Mucosa of descending colon (tissue), 3 donors: Measurements from ENCODE around the gene POU2AF3. TPM values are rescaled to one million over a fixed set of nuclear protein-coding genes. Genes with fewer than 3 reads are reported as not detected.

Experiments
- ATAC-seq: fragments of 200-7000 bp; cut with Tn5 transposase; one replicate; pipeline ENCODE4 v1.9.1; 2020; ENCODE audit warnings: mild to moderate bottlenecking, moderate library complexity
- DNase-seq, 3 donors: peaks; one replicate each; pipeline ENCODE4 v3.0.0-alpha.2; 2020
- H3K36me3 ChIP-seq: fragments of 200-600 bp; one replicate; pipeline ENCODE4 v1.8.0; 2021; ENCODE audit warnings: low read depth, mild to moderate bottlenecking
- H3K4me1 ChIP-seq: fragments of 200-600 bp; one replicate; pipeline ENCODE4 v1.8.0; 2021; ENCODE audit warnings: low read depth, mild to moderate bottlenecking
- H3K4me3 ChIP-seq: fragments of 200-600 bp; one replicate; pipeline ENCODE4 v1.8.0; 2021; ENCODE audit warnings: mild to moderate bottlenecking
- H3K9me3 ChIP-seq: fragments of 200-600 bp; one replicate; pipeline ENCODE4 v1.8.0; 2021; ENCODE audit warnings: mild to moderate bottlenecking
- CTCF ChIP-seq: fragments of 200-600 bp; IDR thresholded peaks from one replicate; pipeline ENCODE4 v1.8.0; 2022; ENCODE audit warnings: antibody characterized with exemption, mild to moderate bottlenecking
- intact Hi-C, 2 donors: fragments of 100-400 bp; cut with DNase I in 1 of 2; cut with micrococcal nuclease in 1 of 2; formaldehyde crosslinking; loops; one replicate each; pipeline versions ENCODE4 v1.11.0 to v1.11.1; 2022; cut with DNase I, micrococcal nuclease
- total RNA-seq, 3 donors: library from RNA; stranded (reverse); fragmentation: NEBNext Ultra II Directional in 2 of 3; extraction: Animal tissue kit (Norgen Biotek cat#: 25700) in 2 of 3; gene quantifications; one replicate each; pipeline versions ENCODE4 v1.2.1 to v1.2.4, GENCODE V29; 2021 to 2023
- donor health status: DM: no; HTN: no; CAD: no; lungs with moderate emphysema.
- donor health status: DM: no; HTN: no; CAD: no.
- donor health status: DM: no; HTN: yes; CAD: no.

Gene POU2AF3
- total RNA-seq, 3 donors from 2014 or later, result 6.7 to 14.5 (median 8.1) TPM

- Histone ChIP-seq H3K36me3 (no peaks in the 10 kb centered on the region), H3K4me1 (peaks cover 21% of the 10 kb centered on the region), H3K9me3 (no peaks in the 10 kb centered on the region), H3K4me3 (no peak overlapping the region)
- DNase-seq (no peak), ATAC-seq (no peak)
- intact Hi-C loops, result no loop called here
- TF ChIP-seq CTCF, result no peak
These were observed 2.1 kb upstream of the POU2AF3 start for GRCh38 chr11:111296196-111296595.

- TF ChIP-seq CTCF, result no peak
- Histone ChIP-seq H3K36me3 (no peaks in the 10 kb centered on the region), H3K4me3 (no peak overlapping the region), H3K9me3 (no peaks in the 10 kb centered on the region), H3K4me1 (peaks cover 34% of the 10 kb centered on the region)
- intact Hi-C loops, result no loop called here
- DNase-seq (no peak), ATAC-seq (no peak)
These were observed 650 bp upstream of the POU2AF3 start for GRCh38 chr11:111297696-111298095.

- peak overlapping the region; percentile 59 for H3K4me3 ChIP-seq
- H3K36me3 ChIP-seq, result no peaks in the 10 kb centered on the region
- peak; percentile 58 for TF ChIP-seq CTCF
- intact Hi-C loops, result no loop called here
- ATAC-seq (peak; percentile 83), DNase-seq (peak; percentile 78 to 84 (median 80))
- H3K9me3 ChIP-seq, result no peaks in the 10 kb centered on the region
- H3K4me1 ChIP-seq, result peaks cover 37% of the 10 kb centered on the region
These were observed 1.0 kb downstream of the POU2AF3 start for GRCh38 chr11:111299101-111300026.

GRCh38 chr11:111300569-111300968, 2.2 kb downstream of the POU2AF3 start:
- intact Hi-C loops, result no loop called here
- peaks cover 35% of the 10 kb centered on the region for H3K4me1 ChIP-seq
- TF ChIP-seq CTCF, result no peak

GRCh38 chr11:111301004-111301841, 2.9 kb downstream of the POU2AF3 start:
- peaks cover 35% of the 10 kb centered on the region for H3K4me1 ChIP-seq
- no peaks in the 10 kb centered on the region for H3K9me3 ChIP-seq
- no peak overlapping the region for H3K4me3 ChIP-seq
- ATAC-seq (no peak), DNase-seq (peak in 2 of 3 donors; percentile 46 to 51)
- intact Hi-C loops, result no loop called here
- TF ChIP-seq CTCF, result no peak
- no peaks in the 10 kb centered on the region for H3K36me3 ChIP-seq

More at GRCh38 chr11:111300569-111300968, 2.2 kb downstream of the POU2AF3 start:
- peak in 1 of 3 donors; percentile 49 for DNase-seq
- Histone ChIP-seq H3K36me3 (no peaks in the 10 kb centered on the region), H3K4me3 (no peak overlapping the region), H3K9me3 (no peaks in the 10 kb centered on the region)
- no peak for ATAC-seq
